AG04450 (cell line): ENCODE measurements around the gene STKLD1. TPM values are rescaled to one million over a fixed set of nuclear protein-coding genes. Genes with fewer than 3 reads are reported as not detected.

Experiments
- CTCF ChIA-PET: fragments of 300-600, 350-600 bp; formaldehyde crosslinking; extraction: SDS; loops from one replicate; lab custom pipeline; 2022; ENCODE audit warnings: antibody characterized with exemption, inconsistent platforms; lab: Charles Lee
- POLR2A ChIA-PET: fragments of 350-600 bp; formaldehyde crosslinking; extraction: SDS; loops from one replicate; lab custom pipeline; 2021; ENCODE audit warnings: antibody characterized with exemption, inconsistent platforms; lab: Yijun Ruan, JAX
- DNase-seq: peaks from one replicate; pipeline ENCODE4 v3.0.0-alpha.2; 2011; ENCODE audit warnings: low read depth, low spot score
- H3K27ac ChIP-seq: one replicate; pipeline ENCODE4 v1.5.1; 2012; ENCODE audit warnings: low read depth, low read length, control low read depth
- H3K27me3 ChIP-seq: one replicate; pipeline ENCODE4 v1.6.0; 2012; ENCODE audit warnings: low read length; ENCODE audit not compliant: control insufficient read depth, insufficient read depth
- H3K4me3 ChIP-seq: 2 replicates; pipeline ENCODE4 v1.5.1; 2011; ENCODE audit warnings: mild to moderate bottlenecking, low read depth, low read length, control low read depth
- H3K9me3 ChIP-seq: 2 replicates; pipeline ENCODE4 v1.5.1; 2012; ENCODE audit warnings: low read length; ENCODE audit not compliant: control insufficient read depth, insufficient read depth
- polyA plus RNA-seq: library from polyadenylated mRNA; depleted of rRNA; stranded (reverse); fragments of >200 nt; gene quantifications from 2 replicates; pipeline ENCODE4 v1.2.3, GENCODE V29; 2011
- TF ChIP-seq, protein P1 (sequence below): IDR thresholded peaks from 2 replicates; pipeline ENCODE4 v1.5.1; 2011; ENCODE audit warnings: low read depth, low read length, control low read depth, inconsistent platforms

The STKLD1 gene
- polyA plus RNA-seq, 1 experiment: 0.95 TPM

DNA sequence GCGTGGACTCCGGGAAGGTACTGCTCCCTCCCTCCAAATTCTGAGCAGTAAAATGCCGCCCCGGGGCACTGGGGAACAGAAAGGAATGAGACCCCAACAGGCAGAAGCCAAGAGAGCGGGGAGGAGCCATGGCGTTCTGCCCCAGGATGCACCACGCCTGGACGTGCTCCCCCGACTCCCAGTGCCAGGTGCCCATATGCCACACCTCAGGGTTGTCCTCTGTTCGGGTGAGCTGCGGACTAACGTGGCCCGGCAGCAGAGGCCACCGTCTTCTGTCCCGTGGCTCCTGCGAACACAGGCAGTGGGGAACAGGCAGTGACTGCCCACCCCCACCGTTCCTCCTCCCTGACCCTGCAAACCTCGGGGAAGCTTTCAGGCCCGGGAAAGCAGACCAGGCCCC is 44.9 kb upstream of the STKLD1 start:
- CTCF ChIA-PET: interaction anchor here (1.2 to 2.0 kb wide), 2 partner anchors 92 to 145 kb away, joined by 4 to 12 read pairs; no protein-coding TSS in a partner anchor

GRCh38 chr9:133331641-133332380 is 44.4 kb upstream of the STKLD1 start:
- POLR2A ChIA-PET: no interaction called here
- no peak for DNase-seq

More for the DNA sequence above, 44.9 kb upstream of the STKLD1 start:
- H3K4me3 ChIP-seq: no peak overlapping the region
- no peak overlapping the region for H3K27ac ChIP-seq
- DNase-seq: no peak
- POLR2A ChIA-PET: interaction anchor here (0.8 kb wide), 1 partner anchor 17 kb away, joined by 3 read pairs; the partner anchor contains the start of genes MED22 and RPL7A
- no peaks in the 10 kb centered on the region for H3K9me3 ChIP-seq
- H3K27me3 ChIP-seq: no peaks in the 10 kb centered on the region
- TF ChIP-seq, protein P1, sequence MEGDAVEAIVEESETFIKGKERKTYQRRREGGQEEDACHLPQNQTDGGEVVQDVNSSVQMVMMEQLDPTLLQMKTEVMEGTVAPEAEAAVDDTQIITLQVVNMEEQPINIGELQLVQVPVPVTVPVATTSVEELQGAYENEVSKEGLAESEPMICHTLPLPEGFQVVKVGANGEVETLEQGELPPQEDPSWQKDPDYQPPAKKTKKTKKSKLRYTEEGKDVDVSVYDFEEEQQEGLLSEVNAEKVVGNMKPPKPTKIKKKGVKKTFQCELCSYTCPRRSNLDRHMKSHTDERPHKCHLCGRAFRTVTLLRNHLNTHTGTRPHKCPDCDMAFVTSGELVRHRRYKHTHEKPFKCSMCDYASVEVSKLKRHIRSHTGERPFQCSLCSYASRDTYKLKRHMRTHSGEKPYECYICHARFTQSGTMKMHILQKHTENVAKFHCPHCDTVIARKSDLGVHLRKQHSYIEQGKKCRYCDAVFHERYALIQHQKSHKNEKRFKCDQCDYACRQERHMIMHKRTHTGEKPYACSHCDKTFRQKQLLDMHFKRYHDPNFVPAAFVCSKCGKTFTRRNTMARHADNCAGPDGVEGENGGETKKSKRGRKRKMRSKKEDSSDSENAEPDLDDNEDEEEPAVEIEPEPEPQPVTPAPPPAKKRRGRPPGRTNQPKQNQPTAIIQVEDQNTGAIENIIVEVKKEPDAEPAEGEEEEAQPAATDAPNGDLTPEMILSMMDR: no peak

DNA sequence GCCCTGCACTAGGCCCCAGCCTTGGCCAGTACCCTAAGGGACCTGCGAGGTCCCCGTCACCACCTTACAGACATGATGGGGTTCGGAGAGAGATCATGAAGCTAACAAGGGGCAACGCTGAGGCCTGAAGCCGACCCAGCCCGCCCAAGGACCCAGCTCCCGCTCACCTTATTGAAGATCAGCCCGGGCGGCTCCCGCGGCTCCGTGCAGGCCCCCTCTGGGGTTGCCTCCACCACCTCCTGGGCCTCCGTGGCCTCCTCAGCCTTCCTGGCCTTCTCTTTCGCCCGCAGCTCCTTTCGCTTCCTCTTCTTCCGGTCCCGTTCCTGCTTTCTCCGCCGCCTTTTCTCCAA is 43.8 kb upstream of the STKLD1 start:
- no peak for DNase-seq
- Histone ChIP-seq H3K27me3 (no peaks in the 10 kb centered on the region), H3K27ac (no peak overlapping the region), H3K9me3 (no peaks in the 10 kb centered on the region), H3K4me3 (no peak overlapping the region)
- TF ChIP-seq, protein P1: no peak
- POLR2A ChIA-PET: no interaction called here
- CTCF ChIA-PET: no interaction called here

More at GRCh38 chr9:133331641-133332380, 44.4 kb upstream of the STKLD1 start:
- no peak overlapping the region for H3K27ac ChIP-seq
- H3K27me3 ChIP-seq: no peaks in the 10 kb centered on the region
- no peaks in the 10 kb centered on the region for H3K9me3 ChIP-seq
- CTCF ChIA-PET: no interaction called here
- TF ChIP-seq, protein P1: no peak
- H3K4me3 ChIP-seq: no peak overlapping the region

GRCh38 chr9:133333011-133333410 is 43.2 kb upstream of the STKLD1 start:
- no peak overlapping the region for H3K4me3 ChIP-seq
- H3K27ac ChIP-seq: no peak overlapping the region
- DNase-seq: no peak
- CTCF ChIA-PET: interaction anchor here (1.5 kb wide), 1 partner anchor 147 kb away, joined by 4 read pairs; no protein-coding TSS in a partner anchor
- H3K9me3 ChIP-seq: no peaks in the 10 kb centered on the region
- POLR2A ChIA-PET: no interaction called here
- TF ChIP-seq, protein P1: no peak
- no peaks in the 10 kb centered on the region for H3K27me3 ChIP-seq

GRCh38 chr9:133333566-133333965 is 42.6 kb upstream of the STKLD1 start:
- DNase-seq: no peak
- ChIA-PET CTCF (interaction anchor here (1.5 kb wide), 1 partner anchor 148 kb away, joined by 4 read pairs; no protein-coding TSS in a partner anchor), POLR2A (no interaction called here)
- Histone ChIP-seq H3K4me3 (no peak overlapping the region), H3K27me3 (no peaks in the 10 kb centered on the region), H3K9me3 (no peaks in the 10 kb centered on the region), H3K27ac (no peak overlapping the region)
- TF ChIP-seq, protein P1: no peak
